ENCODE results near the gene FOXQ1.

The FOXQ1 gene

DNA sequence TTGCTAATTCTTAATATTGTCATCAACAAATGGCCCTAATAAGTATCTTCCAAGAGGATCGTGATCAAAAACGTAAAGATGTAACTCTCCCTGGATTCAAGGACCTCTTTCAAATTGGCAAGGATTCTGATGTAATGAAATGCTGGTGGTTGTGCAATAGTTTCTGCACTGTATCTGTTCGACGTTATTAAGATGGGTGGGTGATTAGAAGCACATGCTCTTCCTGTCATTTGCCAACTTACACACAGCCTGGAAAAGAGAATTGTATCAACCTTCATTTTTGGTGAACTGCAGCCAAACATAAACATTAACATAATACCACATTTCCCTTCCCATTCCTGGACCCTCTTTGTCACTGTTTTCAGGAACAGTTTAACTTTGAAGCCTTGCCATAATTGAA lies 9.8 kb downstream of the FOXQ1 start:
- TF ChIP-seq, protein P1, sequence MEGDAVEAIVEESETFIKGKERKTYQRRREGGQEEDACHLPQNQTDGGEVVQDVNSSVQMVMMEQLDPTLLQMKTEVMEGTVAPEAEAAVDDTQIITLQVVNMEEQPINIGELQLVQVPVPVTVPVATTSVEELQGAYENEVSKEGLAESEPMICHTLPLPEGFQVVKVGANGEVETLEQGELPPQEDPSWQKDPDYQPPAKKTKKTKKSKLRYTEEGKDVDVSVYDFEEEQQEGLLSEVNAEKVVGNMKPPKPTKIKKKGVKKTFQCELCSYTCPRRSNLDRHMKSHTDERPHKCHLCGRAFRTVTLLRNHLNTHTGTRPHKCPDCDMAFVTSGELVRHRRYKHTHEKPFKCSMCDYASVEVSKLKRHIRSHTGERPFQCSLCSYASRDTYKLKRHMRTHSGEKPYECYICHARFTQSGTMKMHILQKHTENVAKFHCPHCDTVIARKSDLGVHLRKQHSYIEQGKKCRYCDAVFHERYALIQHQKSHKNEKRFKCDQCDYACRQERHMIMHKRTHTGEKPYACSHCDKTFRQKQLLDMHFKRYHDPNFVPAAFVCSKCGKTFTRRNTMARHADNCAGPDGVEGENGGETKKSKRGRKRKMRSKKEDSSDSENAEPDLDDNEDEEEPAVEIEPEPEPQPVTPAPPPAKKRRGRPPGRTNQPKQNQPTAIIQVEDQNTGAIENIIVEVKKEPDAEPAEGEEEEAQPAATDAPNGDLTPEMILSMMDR (IDR thresholded peaks at IDR 0.05; ENCODE audit: low read length, missing control alignments) = no peak
- peak; percentile 56 for DNase-seq (ENCODE audit: low read depth)
- H3K4me3 ChIP-seq (replicated peaks; ENCODE audit: low read depth, low read length) = no peak overlapping the region

DNA sequence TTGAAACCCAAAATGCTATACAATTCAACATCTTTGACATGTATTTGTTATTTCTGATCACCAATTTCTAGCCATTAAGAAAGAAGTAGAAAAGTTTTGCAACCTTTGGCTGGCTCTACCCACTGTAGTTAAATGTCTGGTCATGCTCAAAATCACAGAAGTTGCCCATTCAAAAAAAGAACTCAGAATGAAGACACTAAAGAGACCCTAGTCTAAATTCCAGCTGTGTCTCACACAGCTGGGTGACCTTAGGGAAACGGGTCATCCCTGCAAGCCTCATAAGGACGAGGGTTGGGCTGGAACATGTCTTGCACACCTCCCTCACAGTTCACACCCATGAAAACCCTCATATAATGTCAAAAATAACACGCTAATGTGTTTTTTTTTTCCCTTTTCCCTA lies 10.3 kb downstream of the FOXQ1 start:
- TF ChIP-seq, protein P1 (IDR thresholded peaks at IDR 0.05; ENCODE audit: low read length, missing control alignments) = no peak
- DNase-seq (ENCODE audit: low read depth) = no peak
- no peak overlapping the region for H3K4me3 ChIP-seq (replicated peaks; ENCODE audit: low read depth, low read length)

DNA sequence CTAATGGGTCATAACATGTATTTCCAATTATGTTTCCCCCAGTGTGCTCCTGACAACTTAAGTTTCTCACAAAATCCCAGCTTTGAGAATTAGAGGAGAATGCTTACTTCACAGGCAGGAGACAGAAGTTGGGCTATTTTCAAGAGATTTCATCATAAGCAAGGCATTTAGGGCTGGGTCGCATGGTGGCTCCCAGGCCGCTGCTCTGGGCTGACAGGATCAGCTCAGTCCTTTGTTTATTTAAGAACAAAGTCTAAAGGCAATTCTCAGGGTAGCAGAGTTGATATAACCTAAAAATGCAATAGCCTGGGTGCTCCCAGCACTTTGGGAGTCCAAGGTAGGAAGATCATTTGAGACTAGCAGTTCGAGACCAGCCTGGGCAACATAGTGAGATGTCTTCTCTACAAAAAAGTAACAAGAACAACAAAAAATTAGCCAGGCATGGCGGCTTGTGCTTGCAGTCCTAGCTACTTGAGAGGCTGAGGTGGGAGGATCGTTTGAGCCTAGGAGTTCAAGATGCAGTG lies 10.9 kb downstream of the FOXQ1 start:
- no peak for DNase-seq (ENCODE audit: low read depth)

DNA sequence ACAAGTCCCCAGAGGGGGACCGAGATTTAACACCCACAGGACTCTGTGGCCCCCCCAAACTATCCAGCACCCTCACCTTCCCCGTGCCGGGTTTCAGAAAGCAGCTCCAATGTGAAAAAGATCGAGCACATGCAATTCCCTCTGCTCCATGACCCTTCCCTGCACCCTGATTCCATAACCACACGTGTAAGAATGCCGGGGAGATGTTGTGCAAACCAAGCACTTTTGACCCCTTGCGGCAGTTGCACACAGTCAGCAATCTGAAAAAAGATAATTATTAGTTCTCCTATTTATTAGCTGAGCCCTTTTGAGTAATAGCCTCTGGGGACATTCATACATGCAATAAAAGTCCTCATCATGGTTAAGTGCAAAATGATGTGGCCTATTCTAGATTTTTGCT lies 13.0 kb downstream of the FOXQ1 start:
- TF ChIP-seq, protein P1 (IDR thresholded peaks at IDR 0.05; ENCODE audit: low read length, missing control alignments) = no peak

More for the DNA sequence above, 10.9 kb downstream of the FOXQ1 start:
- TF ChIP-seq, protein P1 (IDR thresholded peaks at IDR 0.05; ENCODE audit: low read length, missing control alignments) = no peak
- no peak overlapping the region for H3K4me3 ChIP-seq (replicated peaks; ENCODE audit: low read depth, low read length)

DNA sequence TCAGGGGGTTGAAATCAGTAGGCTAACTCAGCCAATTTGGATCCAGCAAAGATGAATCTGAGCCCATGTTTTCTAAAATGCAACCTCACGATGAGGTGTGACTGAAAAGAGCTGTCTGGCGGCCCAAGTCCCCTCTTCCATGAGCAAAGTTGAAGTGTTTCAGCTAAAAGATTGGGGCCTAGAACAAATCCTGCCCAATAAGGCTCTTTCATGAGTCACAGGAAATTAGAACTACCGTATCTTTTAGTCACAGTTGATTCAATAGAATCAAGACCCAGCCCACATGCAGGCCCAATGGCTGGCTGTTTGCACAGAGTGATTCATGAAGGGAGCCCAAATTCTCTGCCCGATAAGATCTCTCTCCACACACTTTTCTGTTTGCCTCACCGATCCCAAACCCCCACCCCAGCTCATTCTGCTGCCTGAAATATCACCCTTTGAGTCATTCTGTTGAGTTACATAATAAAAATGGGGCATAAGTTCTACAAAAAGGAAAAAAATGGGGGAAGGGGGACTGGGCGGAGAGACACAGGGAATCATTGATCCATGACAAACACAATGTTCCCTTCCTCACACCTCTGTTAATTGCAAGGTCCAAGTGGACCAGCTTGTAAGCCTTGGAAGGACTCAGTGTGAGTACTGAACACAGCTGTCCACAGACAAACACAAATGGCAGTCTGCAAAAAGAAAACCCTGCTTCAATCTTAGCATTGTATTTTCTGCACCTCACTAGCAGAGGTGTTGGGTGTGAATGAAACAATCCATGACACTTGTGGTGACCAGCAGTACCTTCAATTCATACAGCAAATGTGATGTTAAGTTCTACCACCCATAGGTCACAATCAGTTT lies 13.8 kb downstream of the FOXQ1 start:
- no peak overlapping the region for H3K4me3 ChIP-seq (replicated peaks; ENCODE audit: low read depth, low read length)
- TF ChIP-seq, protein P1 (IDR thresholded peaks at IDR 0.05; ENCODE audit: low read length, missing control alignments) = no peak
- peak; percentile 75 for DNase-seq (ENCODE audit: low read depth)

More for the DNA sequence above, 13.0 kb downstream of the FOXQ1 start:
- H3K4me3 ChIP-seq (replicated peaks; ENCODE audit: low read depth, low read length) = no peak overlapping the region
- DNase-seq (ENCODE audit: low read depth) = no peak

DNA sequence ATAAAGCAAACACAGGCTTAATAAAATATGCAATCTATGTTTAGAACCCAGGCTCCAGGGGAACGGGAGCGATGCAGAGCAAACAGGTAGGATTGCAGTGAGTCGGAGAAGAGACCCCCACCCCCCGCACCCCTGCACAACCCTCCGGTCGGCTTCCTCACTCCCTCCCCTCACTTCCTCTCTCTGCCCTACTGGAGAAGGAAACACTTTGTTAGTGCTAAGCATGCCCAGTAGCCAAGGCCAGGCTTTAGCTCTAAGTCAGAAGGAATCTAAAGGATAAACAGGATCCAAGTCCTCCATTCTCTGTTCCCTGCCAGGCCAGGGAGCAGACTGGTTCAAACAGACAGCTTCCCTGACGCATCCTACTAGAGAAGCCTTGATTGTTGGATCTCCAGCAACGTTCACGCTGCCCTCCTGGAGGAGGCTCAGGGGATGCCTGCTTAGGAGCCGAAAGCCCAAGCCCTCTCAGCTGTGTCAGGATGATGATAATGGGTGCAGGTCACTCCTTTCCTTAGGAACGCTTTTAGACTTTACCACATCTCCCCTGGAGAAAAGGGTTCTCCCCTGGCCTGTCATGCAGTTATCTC lies 14.7 kb downstream of the FOXQ1 start:
- no peak for DNase-seq (ENCODE audit: low read depth)
- TF ChIP-seq, protein P1 (IDR thresholded peaks at IDR 0.05; ENCODE audit: low read length, missing control alignments) = no peak
- H3K4me3 ChIP-seq (replicated peaks; ENCODE audit: low read depth, low read length) = no peak overlapping the region

All from fibroblast of pulmonary artery (primary cell).